HEK293T (cell line): ENCODE measurements around the gene RAPGEF6.
"Not testable (repeated sequence)": the region's sequence is repeated elsewhere in the genome, so short reads cannot be mapped to it uniquely, and the experiment has no call there.

ENCODE experiments used
- CTCF ChIA-PET: fragments of 350-600 bp; formaldehyde crosslinking; extraction: SDS; loops from one replicate; lab custom pipeline; 2021; ENCODE audit warnings: antibody characterized with exemption, inconsistent platforms; lab: Yijun Ruan, JAX
- POLR2A ChIA-PET: fragments of 350-600 bp; formaldehyde crosslinking; extraction: SDS; loops from one replicate; lab custom pipeline; 2020; ENCODE audit warnings: antibody characterized with exemption, inconsistent platforms; lab: Yijun Ruan, JAX
- DNase-seq: peaks from one replicate; pipeline ENCODE4 v3.0.0; 2012; ENCODE audit warnings: mixed read lengths; ENCODE audit errors: extremely low spot score
- ARNT ChIP-seq: fragments of 450-650 bp; IDR thresholded peaks from 2 replicates; pipeline ENCODE4 v1.6.1; 2017; ENCODE audit warnings: mild to moderate bottlenecking
- BHLHE40 ChIP-seq: fragments of 450-650 bp; IDR thresholded peaks from 2 replicates; pipeline ENCODE4 v1.6.1; 2016; ENCODE audit warnings: mild to moderate bottlenecking, moderate library complexity, borderline replicate concordance
- CTBP1 ChIP-seq: fragments of 450-650 bp; IDR thresholded peaks from 2 replicates; pipeline ENCODE4 v1.6.1; 2016; ENCODE audit warnings: borderline replicate concordance
- ELF4 ChIP-seq: fragments of 450-650 bp; IDR thresholded peaks from 2 replicates; pipeline ENCODE4 v1.6.1; 2017; ENCODE audit warnings: antibody characterized with exemption
- FOXA1 ChIP-seq: fragments of 450-650 bp; IDR thresholded peaks from 2 replicates; pipeline ENCODE4 v1.6.1; 2016; ENCODE audit warnings: mild to moderate bottlenecking
- FOXK2 ChIP-seq: fragments of 450-650 bp; IDR thresholded peaks from 2 replicates; pipeline ENCODE4 v1.6.1; 2016; ENCODE audit warnings: mild to moderate bottlenecking
- FOXM1 ChIP-seq: fragments of 450-650 bp; IDR thresholded peaks from 2 replicates; pipeline ENCODE4 v1.6.1; 2017; ENCODE audit warnings: mild to moderate bottlenecking, borderline replicate concordance
- HDGF ChIP-seq: fragments of 450-650 bp; IDR thresholded peaks from 2 replicates; pipeline ENCODE4 v1.6.1; 2017; ENCODE audit warnings: antibody characterized with exemption, borderline replicate concordance
- L3MBTL2 ChIP-seq: fragments of 450-650 bp; conservative IDR thresholded peaks from 2 replicates; pipeline ENCODE4 v1.6.1; 2016; ENCODE audit warnings: mild to moderate bottlenecking
- LEF1 ChIP-seq: fragments of 450-650 bp; IDR thresholded peaks from 2 replicates; pipeline ENCODE4 v1.6.1; 2017; ENCODE audit warnings: mild to moderate bottlenecking, borderline replicate concordance
- NFRKB ChIP-seq: fragments of 450-650 bp; IDR thresholded peaks from 2 replicates; pipeline ENCODE4 v1.6.1; 2016; ENCODE audit warnings: mild to moderate bottlenecking, moderate library complexity
- SP1 ChIP-seq: fragments of 450-650 bp; IDR thresholded peaks from 2 replicates; pipeline ENCODE4 v1.6.1; 2017
- SUZ12 ChIP-seq: fragments of 450-650 bp; IDR thresholded peaks from 2 replicates; pipeline ENCODE4 v1.6.1; 2016; ENCODE audit warnings: mild to moderate bottlenecking
- TARDBP ChIP-seq: fragments of 450-650 bp; IDR thresholded peaks from 2 replicates; pipeline ENCODE4 v1.6.1; 2016
- ZNF384 ChIP-seq: fragments of 450-650 bp; IDR thresholded peaks from 2 replicates; pipeline ENCODE4 v1.6.1; 2016
- TF ChIP-seq, protein P1 (sequence below): fragments of 450-650 bp; IDR thresholded peaks from 2 replicates; pipeline ENCODE4 v1.6.1; 2016

The RAPGEF6 gene

DNA sequence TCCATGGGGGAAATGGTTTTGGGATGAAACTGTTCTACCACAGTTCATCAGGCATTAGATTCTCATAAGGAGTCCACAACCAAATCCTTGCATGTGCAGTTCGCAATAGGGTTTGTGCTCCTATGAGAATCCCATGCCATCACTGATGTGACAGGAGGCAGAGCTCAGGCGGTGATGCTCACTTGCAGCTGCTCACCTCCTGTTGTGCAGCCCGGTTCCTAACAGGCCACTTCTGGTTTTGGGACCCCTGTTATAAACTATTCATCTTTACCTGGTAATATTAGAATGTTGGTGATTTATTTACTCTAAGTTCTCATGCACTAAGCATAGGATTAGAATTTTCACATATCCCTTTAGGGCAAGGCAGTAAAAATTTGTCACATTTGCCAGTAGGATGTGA lies 248.9 kb downstream of the RAPGEF6 start:
- ChIA-PET POLR2A (no interaction called here), CTCF (no interaction called here)
- TF ChIP-seq NFRKB, result no peak
- TF ChIP-seq FOXK2, result no peak
- no peak for TF ChIP-seq ELF4
- no peak for TF ChIP-seq ZNF384
- no peak for TF ChIP-seq SP1
- no peak for TF ChIP-seq TARDBP
- TF ChIP-seq CTBP1, result no peak
- no peak for TF ChIP-seq ARNT
- no peak for DNase-seq

DNA sequence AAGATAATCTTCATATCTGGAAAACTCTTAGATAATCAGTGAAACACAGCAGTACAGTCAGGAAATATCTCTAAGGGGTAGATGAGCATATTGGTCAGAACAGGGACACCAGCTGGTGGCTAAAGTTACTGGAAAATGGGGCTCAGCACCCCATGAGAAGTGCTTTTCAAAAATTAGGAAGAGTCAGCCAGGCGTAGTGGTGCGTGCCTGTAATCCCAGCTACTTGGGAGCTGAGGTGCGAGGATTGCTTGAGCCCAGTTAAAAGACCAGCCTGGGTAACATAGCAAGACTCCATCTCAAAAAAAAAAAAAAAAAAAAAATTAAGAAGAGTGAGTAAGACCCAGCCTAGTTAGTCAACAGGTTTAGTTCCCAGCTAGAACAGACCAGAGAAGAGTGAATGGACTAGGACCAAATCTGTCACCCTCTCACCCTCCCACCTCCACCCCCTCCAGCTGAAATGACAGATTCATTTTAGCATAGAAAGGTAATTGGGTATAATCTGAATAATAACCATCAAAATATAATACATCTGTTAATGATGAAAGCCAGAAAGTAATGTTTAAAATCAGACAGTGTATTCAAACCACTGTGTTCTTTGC lies 250.3 kb downstream of the RAPGEF6 start:
- TF ChIP-seq FOXK2 (no peak), CTBP1 (no peak), ZNF384 (no peak), FOXA1 (no peak)
- CTCF ChIA-PET, result interaction anchor here (0.6 kb wide), 1 partner anchor 659 kb away, joined by 3 read pairs; no protein-coding TSS in a partner anchor

DNA sequence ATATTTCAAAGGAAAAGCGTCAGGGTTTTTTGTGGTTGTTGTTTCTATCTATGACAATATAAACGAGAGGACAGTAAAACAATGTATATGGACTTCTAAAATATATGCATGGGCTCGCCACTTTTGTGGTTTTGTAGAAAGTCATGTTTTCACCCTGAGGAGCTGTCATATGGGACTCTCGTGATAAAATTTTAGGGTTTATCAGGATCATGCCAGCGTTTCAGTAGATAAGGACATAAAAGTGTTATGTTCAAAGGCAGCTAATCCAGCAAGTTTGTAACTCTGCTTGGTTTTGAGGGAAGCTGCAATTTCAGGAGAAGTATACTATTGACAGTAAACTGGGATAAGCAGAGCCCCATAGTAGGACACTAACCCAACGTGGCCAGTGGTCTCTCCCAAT lies 250.9 kb downstream of the RAPGEF6 start:
- TF ChIP-seq ARNT (no peak), SUZ12 (no peak), HDGF (no peak), FOXA1 (no peak), SP1 (no peak), LEF1 (no peak), ZNF384 (no peak), L3MBTL2 (no peak), CTBP1 (no peak), FOXM1 (no peak), TARDBP (no peak), BHLHE40 (no peak), FOXK2 (no peak), NFRKB (no peak), ELF4 (no peak)
- TF ChIP-seq, protein P1, sequence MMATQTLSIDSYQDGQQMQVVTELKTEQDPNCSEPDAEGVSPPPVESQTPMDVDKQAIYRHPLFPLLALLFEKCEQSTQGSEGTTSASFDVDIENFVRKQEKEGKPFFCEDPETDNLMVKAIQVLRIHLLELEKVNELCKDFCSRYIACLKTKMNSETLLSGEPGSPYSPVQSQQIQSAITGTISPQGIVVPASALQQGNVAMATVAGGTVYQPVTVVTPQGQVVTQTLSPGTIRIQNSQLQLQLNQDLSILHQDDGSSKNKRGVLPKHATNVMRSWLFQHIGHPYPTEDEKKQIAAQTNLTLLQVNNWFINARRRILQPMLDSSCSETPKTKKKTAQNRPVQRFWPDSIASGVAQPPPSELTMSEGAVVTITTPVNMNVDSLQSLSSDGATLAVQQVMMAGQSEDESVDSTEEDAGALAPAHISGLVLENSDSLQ, result no peak
- ChIA-PET CTCF (interaction anchor here (0.6 kb wide), 1 partner anchor 659 kb away, joined by 3 read pairs; no protein-coding TSS in a partner anchor), POLR2A (no interaction called here)
- no peak for DNase-seq

More for the DNA sequence above, 250.3 kb downstream of the RAPGEF6 start:
- no peak for DNase-seq
- POLR2A ChIA-PET, result interaction anchor here (0.6 kb wide), 1 partner anchor 193 kb away, joined by 3 read pairs; no protein-coding TSS in a partner anchor

- DNase-seq, result peak; percentile 57
- CTCF ChIA-PET, result interaction anchor here (0.6 to 1.1 kb wide), 6 partner anchors 9 to 217 kb away, joined by 3 to 9 read pairs (median 3); partner anchors contain the start of gene CDC42SE2
- TF ChIP-seq, protein P1, result no peak
- TF ChIP-seq L3MBTL2 (no peak), BHLHE40 (no peak), FOXK2 (no peak), FOXM1 (no peak), SP1 (no peak), SUZ12 (no peak), ZNF384 (no peak), CTBP1 (no peak), LEF1 (no peak), ELF4 (no peak), HDGF (no peak), NFRKB (no peak), TARDBP (no peak)
- POLR2A ChIA-PET, result interaction anchor here (1.0 to 1.1 kb wide), 2 partner anchors 9 to 119 kb away, joined by 3 read pairs; partner anchors contain the start of gene CDC42SE2
Observed at GRCh38 chr5:131382407-131383395, 252.3 kb downstream of the RAPGEF6 start.

DNA sequence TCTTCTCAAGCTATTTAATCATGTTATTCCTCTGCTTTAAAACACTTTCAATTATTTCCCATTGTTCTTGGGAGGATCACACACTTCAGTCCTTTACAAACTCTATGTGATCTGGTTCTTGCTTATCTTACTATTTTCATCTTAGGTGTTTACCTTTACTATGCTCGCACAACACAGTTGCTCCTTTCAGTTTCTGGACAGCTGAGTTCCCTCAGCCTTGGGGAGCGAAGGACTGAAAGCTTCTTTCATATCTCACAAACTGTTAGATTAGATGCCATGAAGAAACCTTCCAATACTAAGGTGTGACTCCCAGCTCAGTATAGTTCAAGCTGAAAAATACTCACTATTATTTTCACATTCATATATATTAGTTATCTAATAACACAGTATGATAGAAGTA lies 253.3 kb downstream of the RAPGEF6 start:
- ChIA-PET POLR2A (interaction anchor here (1.0 kb wide), 1 partner anchor 118 kb away, joined by 3 read pairs; the partner anchor contains the start of gene CDC42SE2), CTCF (interaction anchor here (0.5 to 1.1 kb wide), 8 partner anchors 8 to 216 kb away, joined by 3 to 9 read pairs (median 3); partner anchors contain the start of gene CDC42SE2)
- TF ChIP-seq ZNF384 (no peak), SP1 (no peak), BHLHE40 (no peak), FOXK2 (no peak), CTBP1 (no peak), FOXM1 (no peak), SUZ12 (no peak), ARNT (no peak), ELF4 (no peak)
- TF ChIP-seq, protein P1, result no peak
- DNase-seq, result no peak

DNA sequence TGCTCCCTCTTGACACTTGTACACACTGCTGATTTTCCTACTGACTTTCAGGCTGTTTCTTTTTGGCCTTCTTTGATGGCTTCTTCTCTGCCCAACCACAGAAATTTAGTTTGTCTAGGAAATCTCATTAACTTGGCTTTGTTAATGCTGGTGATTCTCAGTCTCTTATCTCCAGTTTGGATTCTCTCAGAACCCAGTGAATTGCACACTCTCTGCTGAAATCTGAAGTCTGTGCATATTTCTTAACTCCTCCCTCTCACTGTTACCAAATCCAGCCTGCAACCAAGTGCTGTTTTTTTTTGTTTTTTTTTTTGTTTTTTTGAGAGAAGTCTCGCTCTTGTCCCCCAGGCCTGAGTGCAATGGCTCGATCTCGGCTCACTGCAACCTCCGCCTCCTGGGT lies 254.0 kb downstream of the RAPGEF6 start:
- ChIA-PET POLR2A (no interaction called here), CTCF (interaction anchor here (0.5 kb wide), 1 partner anchor 114 kb away, joined by 3 read pairs; no protein-coding TSS in a partner anchor)

GRCh38 chr5:131380238-131380637 lies 254.8 kb downstream of the RAPGEF6 start:
- POLR2A ChIA-PET, DNase-seq: not testable (repeated sequence)
- CTCF ChIA-PET, result interaction anchor here (0.7 kb wide), 1 partner anchor 182 kb away, joined by 3 read pairs; no protein-coding TSS in a partner anchor

More for the DNA sequence above, 254.0 kb downstream of the RAPGEF6 start:
- DNase-seq, result no peak
- TF ChIP-seq ZNF384, result no peak
- TF ChIP-seq LEF1, result no peak
- no peak for TF ChIP-seq FOXK2
- TF ChIP-seq SUZ12, result no peak
- TF ChIP-seq, protein P1, result no peak
- no peak for TF ChIP-seq FOXA1
- TF ChIP-seq ARNT, result no peak
- no peak for TF ChIP-seq NFRKB
- no peak for TF ChIP-seq BHLHE40
- TF ChIP-seq L3MBTL2, result no peak
- no peak for TF ChIP-seq SP1
- no peak for TF ChIP-seq TARDBP
- no peak for TF ChIP-seq FOXM1
